Activated gamma-delta T cell (primary cell): Measurements from ENCODE around the gene TNS4.
A peak's percentile ranks its signal among the peaks of the same experiment; 100 is the strongest.
"Not testable (repeated sequence)": the region's sequence is repeated elsewhere in the genome, so short reads cannot be mapped to it uniquely, and the experiment has no call there.

ENCODE experiments used
- DNase-seq: peaks from one replicate; lab custom pipeline; 2025; lab: John Stamatoyannopoulos, UW
- total RNA-seq, 2 donors: gene quantifications; one replicate each; lab custom pipeline; 2026; lab: John Stamatoyannopoulos, UW

The TNS4 gene, protein sequence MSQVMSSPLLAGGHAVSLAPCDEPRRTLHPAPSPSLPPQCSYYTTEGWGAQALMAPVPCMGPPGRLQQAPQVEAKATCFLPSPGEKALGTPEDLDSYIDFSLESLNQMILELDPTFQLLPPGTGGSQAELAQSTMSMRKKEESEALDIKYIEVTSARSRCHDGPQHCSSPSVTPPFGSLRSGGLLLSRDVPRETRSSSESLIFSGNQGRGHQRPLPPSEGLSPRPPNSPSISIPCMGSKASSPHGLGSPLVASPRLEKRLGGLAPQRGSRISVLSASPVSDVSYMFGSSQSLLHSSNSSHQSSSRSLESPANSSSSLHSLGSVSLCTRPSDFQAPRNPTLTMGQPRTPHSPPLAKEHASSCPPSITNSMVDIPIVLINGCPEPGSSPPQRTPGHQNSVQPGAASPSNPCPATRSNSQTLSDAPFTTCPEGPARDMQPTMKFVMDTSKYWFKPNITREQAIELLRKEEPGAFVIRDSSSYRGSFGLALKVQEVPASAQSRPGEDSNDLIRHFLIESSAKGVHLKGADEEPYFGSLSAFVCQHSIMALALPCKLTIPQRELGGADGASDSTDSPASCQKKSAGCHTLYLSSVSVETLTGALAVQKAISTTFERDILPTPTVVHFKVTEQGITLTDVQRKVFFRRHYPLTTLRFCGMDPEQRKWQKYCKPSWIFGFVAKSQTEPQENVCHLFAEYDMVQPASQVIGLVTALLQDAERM
- 0.04 to 0.10 reads per million in 2 donors for total RNA-seq

DNA sequence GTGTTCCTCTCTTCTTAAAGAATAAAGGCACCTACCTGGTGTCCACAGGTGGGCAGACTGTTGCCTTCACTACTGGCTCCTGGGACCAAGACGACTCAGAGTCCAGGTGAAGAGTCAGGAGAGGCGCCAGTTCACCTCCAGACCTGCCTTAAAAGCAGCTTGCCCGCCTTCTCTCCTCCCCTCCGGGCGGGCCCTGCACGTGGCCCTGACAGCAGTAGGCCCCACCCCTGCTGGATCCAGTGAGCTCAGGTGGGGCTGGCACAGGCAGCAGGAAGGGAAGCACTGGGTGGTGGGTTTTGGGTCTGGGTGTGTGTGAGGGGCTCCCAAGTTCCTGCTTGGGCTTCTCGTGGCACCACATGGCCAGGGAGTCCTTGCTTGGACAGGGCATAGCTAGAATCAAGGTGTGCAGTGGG, at the start of gene TNS4:
Gene TNS4 (minus strand): TSS at position 125 of the 413 bp plus-strand sequence. CDS start 5,198 bp downstream, outside the sequence.
- DNase-seq, result no peak

DNA sequence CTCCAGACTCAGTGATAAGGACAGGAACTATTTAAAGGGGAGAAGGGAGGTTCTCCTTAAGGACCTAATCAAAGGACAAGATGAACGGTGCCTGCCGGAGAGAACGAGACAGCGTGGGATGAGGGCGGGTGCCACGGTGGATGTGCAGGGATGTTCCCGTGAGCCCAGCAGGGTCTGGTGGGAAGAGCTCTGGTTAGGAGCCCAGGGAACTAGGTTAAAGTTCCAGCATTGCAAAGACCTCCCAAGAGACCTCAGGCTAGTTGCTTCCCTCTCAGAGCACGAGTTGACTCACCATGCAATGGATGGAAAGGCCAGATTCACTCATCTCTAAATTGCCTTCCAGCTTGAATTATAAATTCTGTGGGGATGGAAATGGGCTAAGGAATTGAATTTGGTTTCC, 49.2 kb upstream of the TNS4 start:
- DNase-seq, result no peak

DNA sequence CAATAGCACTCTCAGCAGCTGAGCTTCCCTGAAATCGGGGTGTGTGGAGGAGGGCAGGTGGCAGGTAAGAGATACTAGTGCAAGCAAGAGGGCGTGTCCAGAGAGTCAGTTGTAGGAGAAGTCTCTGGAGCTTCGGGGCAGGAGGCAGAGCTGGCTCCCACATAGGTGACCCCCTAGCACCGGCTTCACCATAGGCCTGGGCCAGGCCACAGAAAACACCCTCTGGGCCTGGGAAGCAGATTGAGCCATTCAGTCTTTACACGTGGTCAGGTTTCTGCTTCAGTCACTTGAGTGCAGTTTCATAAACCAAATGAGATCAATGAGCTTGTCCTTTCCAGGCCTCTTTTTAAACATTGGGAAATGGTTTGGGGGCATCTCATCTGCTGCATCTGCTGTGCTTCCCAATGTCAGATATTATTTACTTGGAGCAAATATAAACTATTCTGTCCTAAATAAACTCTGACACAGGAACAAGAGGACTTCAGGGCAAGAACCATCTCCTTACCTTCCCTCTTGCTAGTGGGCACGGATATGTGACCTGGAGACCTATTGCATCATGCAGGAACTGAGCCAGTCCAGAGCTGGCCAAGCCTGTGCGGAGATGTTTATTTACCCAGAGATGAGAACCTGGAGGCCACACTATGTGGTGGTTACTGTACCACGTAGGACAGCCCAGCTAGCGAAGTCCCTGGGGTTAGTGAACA, 47.7 kb upstream of the TNS4 start:
- DNase-seq, result no peak

DNA sequence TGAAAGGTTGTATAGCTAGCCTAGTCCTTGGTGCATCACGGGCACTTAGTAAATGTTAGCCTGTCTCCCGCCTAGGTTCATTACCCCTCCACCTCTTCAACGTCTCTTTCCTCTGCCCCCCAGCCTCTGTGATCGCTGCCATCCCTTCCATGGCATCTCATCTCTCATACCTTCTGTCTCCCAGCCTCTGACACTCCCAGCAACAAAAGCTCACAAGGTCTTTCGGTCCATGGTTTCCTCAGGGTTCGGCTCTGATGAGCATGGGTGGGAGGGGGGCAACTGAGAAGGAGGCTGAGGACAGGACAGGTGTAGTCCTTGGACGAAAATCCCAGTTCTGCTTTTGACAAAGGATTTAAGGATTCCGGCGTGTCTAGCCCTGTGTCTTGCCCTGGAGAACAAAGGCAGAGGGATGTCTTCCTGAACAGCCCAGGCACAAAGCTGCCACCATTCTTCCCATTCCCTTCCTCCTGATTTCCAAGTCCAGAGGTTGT, 47.1 kb upstream of the TNS4 start:
- DNase-seq, result no peak

DNA sequence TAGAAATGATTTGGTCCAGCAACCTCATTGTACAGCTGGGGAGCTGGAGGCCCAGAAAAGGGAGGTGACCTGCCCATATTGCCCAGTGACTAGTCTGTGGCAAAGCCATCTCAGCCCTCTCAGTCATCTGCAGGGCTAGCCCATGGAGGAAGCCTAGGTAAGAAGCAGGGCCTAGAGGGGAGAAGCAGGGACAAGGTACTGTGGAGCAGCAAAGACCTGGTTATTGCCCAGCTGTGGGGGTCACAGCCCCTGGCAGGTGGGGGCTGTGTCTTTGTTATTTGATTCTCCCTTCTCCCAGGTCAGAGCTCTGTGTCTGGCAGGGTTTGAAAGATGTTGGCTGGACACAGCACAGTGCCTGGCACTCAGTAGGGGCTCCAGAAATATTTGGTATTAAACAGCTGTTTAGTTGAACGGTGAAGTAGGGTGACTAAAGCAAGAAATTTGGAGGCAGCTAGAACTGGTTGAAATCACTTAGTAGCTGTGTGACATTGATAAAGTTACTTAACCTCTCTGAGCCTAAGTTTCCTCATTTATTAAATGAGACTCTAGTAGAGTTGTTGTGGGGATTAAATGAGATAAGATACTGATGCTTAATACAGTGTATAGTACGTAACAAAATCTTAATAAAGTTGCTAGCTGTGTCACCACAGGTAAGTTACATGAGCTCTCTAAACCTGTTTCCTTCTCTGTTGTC, 46.5 kb upstream of the TNS4 start:
- DNase-seq, result no peak

DNA sequence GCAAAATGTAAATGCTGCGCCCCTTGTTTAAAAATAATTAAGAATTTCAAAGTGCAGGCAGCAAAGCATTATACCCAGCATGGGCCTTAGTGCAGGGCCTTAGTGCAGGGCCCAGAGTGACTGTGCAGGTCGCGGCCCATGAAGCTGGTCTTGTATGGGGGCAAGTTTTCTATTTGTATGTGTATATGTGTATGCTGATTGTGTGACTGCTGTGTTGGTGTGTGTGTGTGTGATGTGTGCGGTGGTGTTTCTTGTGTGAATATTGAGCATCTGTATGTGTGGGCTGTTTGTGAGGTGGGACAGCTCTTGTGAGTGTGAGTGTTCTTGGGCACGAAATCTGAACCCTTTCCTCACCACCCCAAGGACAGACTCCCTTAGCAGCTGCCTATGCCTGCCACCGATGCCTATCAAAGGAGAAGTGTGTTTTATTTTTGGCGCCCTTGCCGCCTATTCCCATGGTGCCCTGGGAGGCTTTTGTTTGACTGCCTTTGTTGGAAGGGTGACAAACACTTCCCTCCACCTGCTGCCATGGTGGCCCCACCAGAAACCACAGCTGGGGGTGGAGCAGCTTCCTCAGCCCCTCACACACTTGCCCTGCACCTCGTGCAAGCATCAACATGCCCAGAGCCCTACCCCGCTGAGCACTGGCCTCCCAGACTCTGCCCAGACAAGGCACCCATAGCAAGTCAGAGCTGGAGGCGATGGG, 45.8 kb upstream of the TNS4 start:
- no peak for DNase-seq

DNA sequence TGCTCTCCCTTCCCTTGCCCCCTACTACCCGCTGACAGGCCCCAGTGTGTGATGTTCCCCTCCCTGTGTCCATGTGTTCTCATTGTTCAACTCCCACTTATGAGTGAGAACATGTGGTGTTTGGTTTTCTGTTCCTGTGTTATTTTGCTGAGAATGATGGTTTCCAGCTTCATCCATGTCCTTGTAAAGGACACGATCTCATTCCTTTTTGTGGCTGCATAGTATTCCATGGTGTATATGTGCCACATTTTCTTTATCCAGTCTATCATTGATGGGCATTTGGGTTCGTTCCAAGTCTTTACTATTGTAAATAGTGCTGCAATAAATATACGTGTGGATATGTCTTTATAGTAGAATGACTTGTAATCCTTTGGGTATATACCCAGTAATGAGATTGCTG, 45.1 kb upstream of the TNS4 start:
- not testable (repeated sequence) for DNase-seq

DNA sequence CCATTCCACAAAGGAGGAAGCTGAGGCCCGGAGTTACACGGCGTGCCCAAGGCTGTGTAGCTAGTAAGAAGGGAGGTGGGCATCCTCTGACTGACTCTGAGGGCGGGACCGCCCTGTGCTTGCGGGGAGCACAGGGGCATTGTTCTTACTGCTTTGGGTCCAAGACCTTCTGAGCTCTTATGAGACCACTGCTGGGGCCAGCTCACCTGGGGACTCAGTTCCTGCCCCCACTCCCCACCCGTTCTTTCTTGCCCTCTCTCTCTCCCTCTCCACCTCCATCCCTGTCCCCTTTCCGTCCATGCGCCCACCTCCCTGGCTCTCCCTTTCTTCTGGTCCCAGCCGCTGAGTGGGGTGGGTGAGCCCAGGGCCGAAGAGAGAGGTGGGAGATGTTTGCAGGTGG, 44.2 kb upstream of the TNS4 start:
- no peak for DNase-seq

DNA sequence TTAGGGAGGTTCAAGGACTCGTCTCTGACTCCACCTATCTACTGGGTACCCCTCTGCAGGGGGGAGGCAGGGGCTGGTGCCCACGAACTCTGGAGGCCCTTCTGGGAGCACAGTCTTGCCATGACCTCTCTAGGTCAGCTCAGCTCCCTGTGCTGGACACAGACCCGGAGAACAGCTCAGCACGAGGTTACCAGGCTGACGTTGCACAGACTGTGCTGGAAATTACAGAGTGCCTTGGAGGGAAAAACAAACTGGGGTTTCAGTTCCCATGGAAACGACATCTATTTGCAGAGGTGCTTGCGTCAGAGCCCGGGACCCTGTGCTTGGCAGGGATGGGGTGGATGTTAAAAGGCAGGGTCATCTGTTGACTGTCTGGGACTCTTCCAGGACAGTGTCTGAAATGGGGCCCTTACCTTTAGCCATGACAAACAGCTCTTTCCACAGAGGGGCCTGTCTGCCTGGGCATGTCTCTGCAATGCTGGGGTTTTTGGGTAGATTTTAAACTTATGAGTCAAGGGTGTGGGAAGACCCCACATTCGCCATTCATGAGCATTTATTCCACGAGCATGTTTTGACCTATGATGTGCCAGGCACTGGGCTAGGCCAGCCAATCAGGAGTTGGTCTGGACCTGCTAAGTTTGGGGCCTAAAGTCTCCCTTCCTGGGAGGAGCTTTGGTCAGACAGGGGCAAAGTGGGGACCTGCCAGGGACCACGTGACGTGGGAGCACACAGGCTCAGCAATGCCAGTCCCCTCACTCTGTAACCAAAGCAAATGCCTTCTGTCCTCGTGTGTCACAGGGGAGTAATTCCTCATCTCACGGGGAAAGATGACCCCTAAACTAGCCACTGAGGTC, 41.4 kb upstream of the TNS4 start:
- DNase-seq, result no peak

DNA sequence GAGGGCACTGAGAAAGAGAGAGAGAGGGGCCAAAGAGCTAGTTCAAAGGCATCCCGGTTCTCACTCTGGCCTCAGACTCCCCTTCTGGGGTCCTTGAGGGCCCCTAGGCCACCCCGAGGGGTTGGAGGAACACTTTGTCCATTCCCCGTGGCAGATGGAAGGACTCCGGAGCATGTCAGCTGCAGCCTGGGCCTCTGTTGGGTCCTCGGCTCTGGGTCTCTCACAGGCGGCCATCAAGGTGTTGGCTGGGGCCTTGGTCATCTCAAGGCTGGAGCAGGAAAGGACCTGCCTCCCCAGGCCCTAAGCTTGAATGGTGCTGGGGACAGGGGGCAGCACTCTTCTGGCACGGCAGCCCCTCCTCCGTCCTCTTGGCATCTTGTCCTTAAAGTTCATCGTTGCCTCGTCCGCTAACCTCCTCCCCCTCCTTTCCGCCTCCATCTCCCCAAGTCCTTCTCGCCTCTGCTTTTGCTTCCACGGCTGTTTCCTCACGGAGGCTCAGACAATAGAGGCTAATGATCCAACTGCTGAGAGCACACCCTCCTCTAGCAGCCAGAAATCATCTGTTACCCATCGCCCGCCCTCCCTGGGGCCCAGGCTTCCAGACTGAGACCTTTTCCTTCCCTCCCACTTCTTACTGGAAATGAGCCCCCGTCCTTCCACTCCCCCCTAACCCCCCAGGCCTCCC, 40.6 kb upstream of the TNS4 start:
- DNase-seq, result no peak

DNA sequence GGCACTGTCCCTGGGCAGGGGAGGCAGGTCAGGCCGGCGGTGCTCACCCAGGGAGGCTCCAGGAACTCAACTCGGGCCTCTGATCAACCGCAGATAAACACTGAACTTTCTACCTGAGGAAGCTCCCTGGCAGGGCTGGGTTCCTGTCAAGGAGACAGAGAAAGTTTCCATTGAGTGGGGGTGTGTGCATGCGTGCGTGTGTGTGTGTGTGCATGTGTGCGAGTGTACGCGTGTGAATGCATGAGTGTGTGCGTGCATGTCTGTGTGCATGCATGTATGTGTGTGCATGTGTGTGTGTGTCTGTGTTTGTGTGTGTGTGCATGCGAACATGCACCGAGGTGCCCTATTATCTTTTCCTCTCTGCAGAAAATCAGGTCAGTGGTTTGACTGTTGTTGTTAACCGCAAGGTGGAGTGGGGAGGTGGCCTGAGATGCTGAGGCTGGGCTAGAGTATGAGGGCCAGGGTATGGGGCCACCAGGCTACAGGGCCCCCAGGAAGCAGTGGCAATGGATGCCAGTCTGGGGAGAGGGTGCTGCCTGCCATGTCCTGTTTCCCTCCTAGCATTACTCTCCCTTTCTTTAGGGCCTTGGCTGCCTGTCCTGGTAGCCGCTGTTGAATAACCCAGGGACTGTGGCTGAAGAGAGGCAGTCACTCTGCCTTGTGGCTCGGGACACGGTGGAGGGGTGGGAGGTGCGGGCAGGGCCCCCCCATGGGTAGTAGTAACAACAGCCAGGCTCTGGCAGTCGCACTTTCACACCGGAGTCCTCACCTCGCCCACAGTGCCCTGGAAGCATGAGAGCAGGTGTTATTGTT, 39.8 kb upstream of the TNS4 start:
- DNase-seq, result peak; percentile 80

DNA sequence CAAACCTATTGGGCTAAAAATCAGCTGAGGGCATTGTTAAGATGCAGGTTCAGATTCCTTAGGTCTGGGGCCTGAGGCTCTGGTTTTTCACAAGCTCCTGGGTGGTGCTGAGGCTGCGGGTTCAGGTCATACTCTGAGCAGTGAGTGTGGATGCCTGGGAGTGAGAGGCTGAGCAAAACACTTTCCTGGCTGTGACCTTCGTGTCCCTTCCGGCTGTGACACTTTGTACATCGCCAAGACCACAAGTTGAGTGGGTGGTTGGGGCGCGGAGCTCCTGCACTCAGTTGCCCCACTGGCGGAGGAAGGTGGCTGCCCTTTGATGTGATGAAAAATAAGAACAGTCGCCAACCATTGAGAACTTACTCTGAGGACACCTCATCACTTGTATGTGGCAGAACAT, 39.0 kb upstream of the TNS4 start:
- no peak for DNase-seq

DNA sequence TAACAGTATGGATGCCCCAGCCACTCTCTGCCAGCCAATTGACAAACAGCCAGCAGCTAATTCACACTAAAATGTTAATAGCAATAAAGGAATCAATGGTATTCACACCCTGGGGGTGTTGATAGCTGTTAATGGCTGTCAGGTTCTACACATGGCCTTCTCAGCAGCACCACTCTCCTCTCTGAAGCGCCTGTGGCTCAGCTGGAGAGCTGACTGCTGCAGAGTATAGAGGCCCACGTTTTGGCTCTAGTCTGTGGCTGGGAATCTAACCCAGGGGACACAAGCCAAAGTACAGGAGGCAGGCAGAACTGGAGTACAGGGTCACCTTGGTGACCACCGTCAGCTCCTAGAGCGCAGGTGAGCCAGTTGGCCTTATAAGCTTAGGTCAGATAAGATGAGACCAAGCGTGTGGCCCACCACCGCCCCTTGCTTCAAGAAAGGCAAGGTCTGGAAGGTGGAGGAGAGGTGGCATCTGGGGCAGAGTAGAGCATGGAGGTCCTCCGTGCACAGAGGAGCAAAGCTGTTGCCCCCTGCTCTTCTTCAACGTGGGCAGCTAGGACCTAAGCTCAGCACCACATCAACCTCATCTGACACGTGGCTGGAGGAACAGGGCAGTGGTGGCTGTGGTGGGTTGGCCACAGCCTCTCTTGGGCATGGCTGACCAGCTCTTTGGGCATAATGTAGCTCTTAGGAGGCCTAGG, 38.4 kb upstream of the TNS4 start:
- no peak for DNase-seq

DNA sequence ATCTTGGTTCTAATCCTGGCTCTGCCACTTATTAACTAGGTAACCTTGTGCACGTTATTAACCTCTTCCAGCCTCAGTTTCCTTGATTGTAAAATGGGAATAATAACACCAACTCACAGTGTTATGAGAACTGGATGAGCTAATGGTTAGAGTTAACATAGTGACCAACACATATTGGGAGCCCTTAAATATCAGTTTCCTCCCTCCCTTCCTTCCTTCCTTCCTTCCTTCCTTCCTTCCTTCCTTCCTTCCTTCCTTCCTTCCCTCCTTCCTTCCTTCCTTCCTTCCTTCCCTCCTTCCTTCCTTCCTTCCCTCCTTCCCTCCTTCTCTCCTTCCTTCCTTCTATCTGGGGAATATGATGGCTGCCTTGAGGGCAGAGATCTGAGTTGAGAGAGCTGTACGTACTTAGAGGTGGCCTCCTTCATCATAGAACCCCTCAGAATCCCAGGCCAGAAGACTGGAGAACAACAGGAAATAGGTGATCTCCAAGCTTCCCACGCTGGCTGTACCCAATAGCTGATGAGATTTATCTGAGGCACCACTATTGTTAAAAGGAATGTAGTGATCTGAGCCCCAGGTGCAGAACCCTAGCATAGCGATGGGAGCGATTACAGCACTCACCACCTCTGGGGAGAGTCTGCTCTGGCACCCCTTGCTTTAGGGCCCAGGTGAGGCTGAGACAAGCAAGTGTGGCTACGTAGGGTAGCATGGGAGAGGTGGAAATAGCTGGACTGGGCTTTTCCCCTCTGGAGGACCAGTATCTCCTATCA, 37.7 kb upstream of the TNS4 start:
- no peak for DNase-seq

DNA sequence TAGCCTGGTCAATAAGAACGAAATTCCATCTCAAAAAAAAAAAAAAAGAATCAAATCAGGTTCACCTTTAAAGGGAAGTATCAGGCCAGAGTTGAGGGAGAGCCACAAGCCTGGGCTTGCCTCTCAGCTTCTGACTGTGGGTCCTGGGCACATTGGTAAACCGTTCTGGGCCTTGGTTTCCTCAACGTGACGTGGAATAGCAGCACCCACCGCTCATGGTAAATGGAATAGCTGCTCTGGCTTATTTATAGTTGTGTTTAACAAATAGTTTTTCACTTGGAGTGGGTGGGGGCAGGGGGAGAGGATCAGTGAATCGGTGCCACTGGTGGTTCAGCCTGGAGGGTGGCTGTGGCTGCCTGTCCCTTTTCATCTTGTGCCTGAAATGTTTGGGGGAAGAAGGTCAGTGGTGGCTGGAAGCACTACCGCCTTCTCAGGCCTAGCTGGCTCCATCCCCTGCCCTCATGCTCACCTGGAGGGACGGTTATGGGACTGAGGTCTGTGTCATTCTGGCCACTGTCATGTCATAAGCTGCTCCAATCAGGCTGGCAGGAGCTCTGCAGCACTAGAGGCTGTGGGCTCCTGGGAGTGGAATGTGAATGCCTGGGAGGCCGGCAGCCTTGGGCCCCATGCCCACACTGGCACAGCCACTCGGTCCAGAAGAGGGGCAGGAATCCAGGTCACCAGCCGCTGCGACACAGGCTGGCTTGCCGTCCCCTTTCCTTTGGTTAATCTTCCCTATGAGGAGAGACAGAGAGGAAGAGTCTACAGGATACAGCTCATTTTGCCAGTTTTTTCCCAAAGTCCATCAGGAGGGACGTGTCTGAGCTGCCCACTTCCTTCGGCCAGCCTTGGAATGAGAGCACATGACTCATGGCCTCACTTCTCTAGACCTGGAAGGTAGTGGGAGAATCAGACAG, 36.9 kb upstream of the TNS4 start:
- no peak for DNase-seq
